Nucleus accumbens (tissue), 56 donors: Measurements from ENCODE around the gene FAM227A.

ENCODE experiments used
- DNase-seq, 56 donors: peaks; one replicate each; lab custom pipeline; 2025; lab: John Stamatoyannopoulos, UW

The FAM227A gene

GRCh38 chr22:38656256-38657044 is at the start of gene FAM227A, which contains the start of gene CBY1:
Gene FAM227A (minus strand): TSS chr22:38656392. CDS start chr22:38650168, 6,224 bp downstream.
Gene CBY1 (plus strand): TSS chr22:38656638. CDS start chr22:38668055, 11,417 bp downstream.
- peak; percentile 54 to 98 (median 91) for DNase-seq

GRCh38 chr22:38705235-38706100 is 49.3 kb upstream of the FAM227A start, which contains the start of gene GTPBP1:
Gene GTPBP1 (plus strand): TSS chr22:38705944. CDS start chr22:38705956, 12 bp downstream.
- DNase-seq = peak; percentile 88 to 100 (median 99)

- DNase-seq = peak in 1 of 56 donors; percentile 50
These were observed 48.6 kb upstream of the FAM227A start for GRCh38 chr22:38704654-38705234.

GRCh38 chr22:38700789-38701628 is 44.8 kb upstream of the FAM227A start, which contains the start of gene JOSD1:
Gene JOSD1 (minus strand): TSS chr22:38700943. CDS start chr22:38699987, 956 bp downstream.
- peak; percentile 65 to 98 (median 88) for DNase-seq

GRCh38 chr22:38700270-38700788 is 44.1 kb upstream of the FAM227A start:
- DNase-seq = peak in 11 of 56 donors; percentile 47 to 80 (median 63)

GRCh38 chr22:38699784-38700183 is 43.6 kb upstream of the FAM227A start:
- DNase-seq = peak in 1 of 56 donors; percentile 13

- no peak for DNase-seq
These were observed 43.0 kb upstream of the FAM227A start for GRCh38 chr22:38699143-38699542.

GRCh38 chr22:38698407-38699094 is 42.4 kb upstream of the FAM227A start:
- DNase-seq = no peak

- DNase-seq = peak in 1 of 56 donors; percentile 25
These were observed 41.4 kb upstream of the FAM227A start for GRCh38 chr22:38697425-38698089.

- DNase-seq = peak in 2 of 56 donors; percentile 15 to 27
These were observed 40.6 kb upstream of the FAM227A start for GRCh38 chr22:38696606-38697424.

- no peak for DNase-seq
These were observed 38.7 kb upstream of the FAM227A start for GRCh38 chr22:38694940-38695339.

GRCh38 chr22:38694049-38694448 is 37.9 kb upstream of the FAM227A start:
- DNase-seq = no peak

GRCh38 chr22:38689651-38690050 is 33.5 kb upstream of the FAM227A start:
- no peak for DNase-seq

GRCh38 chr22:38685761-38686160 is 29.6 kb upstream of the FAM227A start:
- no peak for DNase-seq

GRCh38 chr22:38684895-38685294 is 28.7 kb upstream of the FAM227A start:
- no peak for DNase-seq

GRCh38 chr22:38681582-38682335 is 25.6 kb upstream of the FAM227A start, which contains the start of gene TOMM22:
Gene TOMM22 (plus strand): TSS chr22:38681957. CDS start chr22:38681979, 22 bp downstream.
- DNase-seq = peak in 55 of 56 donors; percentile 38 to 93 (median 85)
